SU-DHL-6 (cell line): ENCODE measurements around the gene ALK.

Source experiments
- H2AFZ ChIP-seq: fragments of 200-600 bp; sonication (generic); 2 replicates; pipeline ENCODE4 v1.6.1; 2014; ENCODE audit warnings: low read depth, mild to moderate bottlenecking, moderate library complexity, mixed read lengths, antibody characterized with exemption, low read length; ENCODE audit not compliant: severe bottlenecking
- H3F3A ChIP-seq: fragments of 200-600 bp; shearing (Covaris generic); 2 replicates; pipeline ENCODE4 v1.6.0; 2016; ENCODE audit warnings: antibody characterized with exemption, mild to moderate bottlenecking; ENCODE audit not compliant: insufficient read depth
- H3K27ac ChIP-seq: fragments of 200-600 bp; sonication (generic); 2 replicates; pipeline ENCODE4 v1.5.1; 2016; ENCODE audit warnings: low read depth, mild to moderate bottlenecking, low read length, moderate library complexity, mixed read lengths
- H3K27me3 ChIP-seq: fragments of 200-600 bp; sonication (generic), shearing (Covaris generic); 2 replicates; pipeline ENCODE4 v1.6.0; 2014; ENCODE audit warnings: mild to moderate bottlenecking, low read length
- H3K36me3 ChIP-seq: fragments of 200-600 bp; sonication (generic); 2 replicates; pipeline ENCODE4 v1.6.1; 2014; ENCODE audit warnings: mild to moderate bottlenecking, low read length, mixed read lengths
- H3K4me2 ChIP-seq: fragments of 300-600, 200-600 bp; shearing (Covaris generic), sonication (generic); 2 replicates; pipeline ENCODE4 v1.6.0; 2014; ENCODE audit warnings: low read length, low read depth, mild to moderate bottlenecking; ENCODE audit not compliant: poor library complexity, severe bottlenecking
- H3K4me3 ChIP-seq: fragments of 200-600 bp; sonication (generic); 2 replicates; pipeline ENCODE4 v1.5.1; 2014; ENCODE audit warnings: antibody characterized with exemption, low read length, mild to moderate bottlenecking, mixed read lengths; ENCODE audit not compliant: insufficient read depth, poor library complexity, severe bottlenecking
- H3K79me2 ChIP-seq: fragments of 200-600 bp; sonication (generic); 2 replicates; pipeline ENCODE4 v1.6.1; 2014; ENCODE audit warnings: mild to moderate bottlenecking, low read length, moderate library complexity; ENCODE audit not compliant: insufficient read depth
- H3K9ac ChIP-seq: fragments of 200-600 bp; sonication (generic); 2 replicates; pipeline ENCODE4 v1.7.0; 2014; ENCODE audit warnings: mild to moderate bottlenecking, low read length
- H3K9me2 ChIP-seq: fragments of 200-600 bp; sonication (generic); replicated peaks from 2 replicates; pipeline ENCODE4 v1.6.1; 2014; ENCODE audit warnings: low read length; ENCODE audit not compliant: insufficient read depth
- H3K9me3 ChIP-seq: fragments of 200-600 bp; sonication (generic); 2 replicates; pipeline ENCODE4 v1.6.1; 2014; ENCODE audit warnings: low read length, mixed read lengths; ENCODE audit not compliant: insufficient read depth
- H4K20me1 ChIP-seq: fragments of 200-600 bp; sonication (generic); 2 replicates; pipeline ENCODE4 v1.6.1; 2014; ENCODE audit warnings: low read depth, mild to moderate bottlenecking, antibody characterized with exemption, low read length, moderate library complexity, mixed read lengths
- CTCF ChIP-seq: fragments of 200-600 bp; sonication (generic); IDR thresholded peaks from one replicate; pipeline ENCODE4 v1.5.1; 2017; ENCODE audit warnings: antibody characterized with exemption, mild to moderate bottlenecking, low read length, moderate library complexity; ENCODE audit not compliant: insufficient read depth, poor library complexity, severe bottlenecking
- EZH2phosphoT487 ChIP-seq: fragments of 200-600 bp; sonication (generic), shearing (Covaris generic); conservative IDR thresholded peaks from 2 replicates; pipeline ENCODE4 v1.6.1; 2018; ENCODE audit warnings: mild to moderate bottlenecking, antibody characterized with exemption, low read length, moderate library complexity, mixed read lengths

Gene ALK

GRCh38 chr2:29650631-29651097 lies 270.7 kb downstream of the ALK start:
- Histone ChIP-seq H2AFZ (no peak overlapping the region), H3F3A (no peaks in the 10 kb centered on the region), H3K27me3 (no peaks in the 10 kb centered on the region), H3K27ac (no peak overlapping the region), H3K9ac (no peak overlapping the region), H3K9me2 (no peaks in the 10 kb centered on the region), H4K20me1 (no peaks in the 10 kb centered on the region), H3K36me3 (no peaks in the 10 kb centered on the region), H3K9me3 (peaks cover 5% of the 10 kb centered on the region; the same call in 1 of the 2 replicates), H3K79me2 (no peaks in the 10 kb centered on the region), H3K4me2 (no peak overlapping the region), H3K4me3 (no peak overlapping the region)
- TF ChIP-seq CTCF (no peak), EZH2phosphoT487 (no peak)

DNA sequence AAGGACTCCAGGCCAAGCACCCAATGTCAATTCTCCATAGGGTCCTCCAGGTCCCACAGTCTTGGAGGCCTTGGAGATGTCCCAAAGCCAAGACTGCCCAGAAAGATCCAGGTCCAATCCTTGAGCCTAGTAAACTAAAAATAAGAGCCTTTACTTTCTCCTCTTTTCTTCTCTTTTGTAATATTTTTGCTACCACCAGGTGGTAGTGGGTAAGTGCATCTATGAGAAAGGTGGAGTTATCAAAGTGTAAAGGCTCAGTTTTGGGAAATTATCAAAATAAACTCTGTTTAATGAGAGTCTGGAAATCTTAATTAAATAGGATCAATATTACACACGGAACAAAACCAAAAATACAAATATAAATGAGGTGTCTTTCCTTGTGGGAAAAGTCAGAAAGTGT lies 276.4 kb downstream of the ALK start:
- Histone ChIP-seq H3K27ac (no peak overlapping the region), H3K9me2 (no peaks in the 10 kb centered on the region), H3K9ac (no peak overlapping the region), H3K27me3 (no peaks in the 10 kb centered on the region), H3K79me2 (no peaks in the 10 kb centered on the region), H3F3A (no peaks in the 10 kb centered on the region), H3K4me3 (no peak overlapping the region), H3K4me2 (no peak overlapping the region), H3K36me3 (no peaks in the 10 kb centered on the region), H2AFZ (no peak overlapping the region), H3K9me3 (peaks cover 3% of the 10 kb centered on the region; the same call in 1 of the 2 replicates), H4K20me1 (no peaks in the 10 kb centered on the region)
- TF ChIP-seq EZH2phosphoT487 (no peak), CTCF (no peak)

DNA sequence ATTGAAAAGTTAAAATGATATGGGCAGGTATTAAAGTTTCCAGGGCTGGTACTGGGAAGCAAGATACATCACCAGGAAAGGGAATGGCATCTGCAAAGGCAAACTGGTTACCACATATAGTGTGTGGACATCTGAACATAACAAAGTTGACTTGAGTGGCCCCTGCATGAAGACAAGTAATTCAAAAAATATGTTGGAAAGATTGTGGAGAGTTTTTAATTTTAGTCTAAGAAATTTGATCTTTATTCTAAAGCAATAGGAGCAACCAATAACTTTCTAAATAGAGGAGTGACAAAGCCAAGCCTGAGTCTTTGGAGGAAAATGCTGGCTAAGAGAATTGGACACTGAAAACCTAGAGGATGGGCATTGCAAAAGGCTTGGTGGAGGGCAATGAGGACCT lies 278.2 kb downstream of the ALK start:
- no peak overlapping the region for H3K27ac ChIP-seq
- no peak overlapping the region for H3K4me3 ChIP-seq
- no peak for TF ChIP-seq CTCF
- TF ChIP-seq EZH2phosphoT487 = no peak
- H3K4me2 ChIP-seq = no peak overlapping the region
- no peaks in the 10 kb centered on the region for H3K9me2 ChIP-seq
- no peaks in the 10 kb centered on the region for H3K79me2 ChIP-seq
- H4K20me1 ChIP-seq = no peaks in the 10 kb centered on the region
- no peaks in the 10 kb centered on the region for H3K36me3 ChIP-seq
- no peak overlapping the region for H2AFZ ChIP-seq
- H3K9ac ChIP-seq = no peak overlapping the region
- no peaks in the 10 kb centered on the region for H3F3A ChIP-seq
- no peaks in the 10 kb centered on the region for H3K27me3 ChIP-seq
- no peaks in the 10 kb centered on the region for H3K9me3 ChIP-seq

- no peaks in the 10 kb centered on the region for H3K9me3 ChIP-seq
- H3K36me3 ChIP-seq = no peaks in the 10 kb centered on the region
- no peak overlapping the region for H2AFZ ChIP-seq
- H3K4me3 ChIP-seq = no peak overlapping the region
- no peaks in the 10 kb centered on the region for H3F3A ChIP-seq
- H3K9me2 ChIP-seq = no peaks in the 10 kb centered on the region
- no peaks in the 10 kb centered on the region for H3K27me3 ChIP-seq
- H4K20me1 ChIP-seq = no peaks in the 10 kb centered on the region
- H3K4me2 ChIP-seq = no peak overlapping the region
- H3K79me2 ChIP-seq = no peaks in the 10 kb centered on the region
- H3K27ac ChIP-seq = no peak overlapping the region
- H3K9ac ChIP-seq = no peak overlapping the region
- TF ChIP-seq CTCF (no peak), EZH2phosphoT487 (no peak)
Observed at GRCh38 chr2:29640360-29640759, 281.0 kb downstream of the ALK start.
